HG02759 (cell line): ENCODE results near the gene GCLC.
A peak's percentile ranks its signal among the peaks of the same experiment; 100 is the strongest.
"Not testable (repeated sequence)": the region's sequence is repeated elsewhere in the genome, so short reads cannot be mapped to it uniquely, and the experiment has no call there.

Source experiments
- ATAC-seq: cut with Tn5 transposase; IDR thresholded peaks from one replicate; pipeline ENCODE4 v1.9.1; 2021; ENCODE audit warnings: mild to moderate bottlenecking, moderate library complexity; ENCODE audit not compliant: unreplicated experiment

The GCLC gene

DNA sequence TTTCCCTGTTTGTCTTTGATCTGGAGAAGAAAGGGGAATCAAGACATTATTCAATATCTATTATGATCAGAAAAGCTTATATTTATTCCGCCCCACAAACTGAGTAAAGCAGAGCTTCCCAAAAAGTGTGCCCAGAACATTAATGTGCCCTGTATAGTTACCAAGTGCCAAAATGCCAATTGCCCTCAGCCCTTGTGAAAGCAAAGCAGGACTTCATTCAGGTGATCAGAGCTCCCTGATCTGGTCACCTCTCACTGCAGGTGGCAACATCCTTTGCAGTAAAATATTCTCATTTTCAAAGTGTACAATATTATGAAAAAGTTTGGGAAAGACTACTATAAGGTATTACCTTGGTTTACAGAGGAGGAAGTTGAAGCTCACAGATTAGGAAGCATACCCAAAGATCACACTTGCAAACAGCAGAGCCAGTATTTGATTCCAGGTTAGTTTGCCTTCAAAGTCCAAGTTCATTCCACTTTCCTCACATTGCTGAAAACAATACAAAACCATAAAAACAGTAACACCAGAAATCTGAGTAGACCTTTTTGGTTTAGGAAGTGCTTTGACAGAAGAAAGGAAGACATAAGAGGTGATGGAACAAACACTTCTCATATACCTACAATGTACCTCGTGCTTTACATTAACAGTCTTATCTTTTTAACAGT, 19.6 kb upstream of the GCLC start:
- ATAC-seq: no peak

DNA sequence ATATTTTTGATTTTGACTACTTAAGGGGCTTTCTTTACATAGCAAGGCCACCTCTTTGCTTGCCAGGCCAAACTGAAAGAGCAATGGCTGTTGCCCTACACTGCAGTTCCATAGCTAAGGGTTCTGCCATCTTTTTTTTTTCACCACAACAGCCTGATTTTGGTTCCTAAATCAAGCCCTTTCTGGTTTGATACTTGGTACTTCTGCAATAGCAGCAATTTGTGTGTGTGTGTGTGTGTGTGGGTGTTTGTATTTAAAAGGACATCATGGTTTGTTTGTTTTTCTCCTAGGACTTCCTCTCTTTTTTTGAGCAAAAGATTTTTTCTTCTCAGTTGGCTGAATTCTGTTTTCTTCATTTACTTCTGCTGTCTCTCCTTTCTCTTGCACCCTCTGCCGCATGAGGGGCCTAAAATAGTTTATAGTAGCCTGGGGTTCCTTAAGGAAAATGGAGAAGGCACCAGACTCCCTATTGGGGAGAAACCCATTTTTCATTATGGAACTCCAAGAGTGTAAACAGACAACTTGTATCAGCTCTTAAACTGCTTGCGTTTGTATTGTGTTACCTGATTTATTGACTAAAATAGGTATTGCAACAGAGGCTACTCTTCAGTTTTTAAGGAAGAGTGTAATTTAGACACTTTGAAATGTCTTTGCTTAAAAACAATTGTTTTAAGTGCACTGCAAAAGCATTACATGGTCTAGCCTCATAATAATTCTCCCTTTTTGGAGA, 12.2 kb upstream of the GCLC start:
- ATAC-seq: no peak

DNA sequence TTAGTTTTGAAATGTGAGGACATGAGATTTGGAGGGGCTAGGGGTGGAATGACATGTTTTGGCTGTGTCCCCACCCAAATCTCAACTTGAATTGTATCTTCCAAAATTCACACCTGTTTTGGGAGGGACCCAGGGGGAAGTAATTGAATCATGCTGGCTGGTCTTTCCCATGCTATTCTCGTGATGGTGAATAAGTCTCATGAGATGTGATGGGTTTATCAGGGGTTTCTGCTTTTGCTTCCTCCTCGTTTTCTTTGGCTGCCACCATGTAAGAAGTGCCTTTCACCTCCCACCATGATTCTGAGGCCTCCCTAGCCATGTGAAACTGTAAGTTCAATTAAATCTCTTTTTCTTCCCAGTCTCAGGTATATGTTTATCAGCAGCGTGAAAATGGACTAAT, 8.7 kb upstream of the GCLC start:
- not testable (repeated sequence) for ATAC-seq

DNA sequence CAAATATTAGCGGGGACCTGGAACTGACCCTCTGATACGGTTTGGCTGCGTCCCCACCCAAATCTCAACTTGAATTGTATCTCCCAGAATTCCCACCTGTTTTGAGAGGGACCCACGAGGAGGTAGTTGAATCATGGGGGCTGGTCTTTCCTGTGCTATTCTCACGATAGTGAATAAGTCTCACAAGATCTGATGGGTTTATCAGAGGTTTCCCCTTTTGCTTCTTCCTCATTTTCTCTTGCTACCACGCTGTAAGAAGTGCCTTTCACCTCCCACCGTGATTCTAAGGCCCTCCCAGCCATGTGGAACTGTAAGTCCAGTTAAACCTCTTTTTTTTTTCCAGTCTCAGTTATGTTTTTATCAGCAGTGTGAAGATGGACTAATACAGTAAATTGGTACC, 6.8 kb upstream of the GCLC start:
- not testable (repeated sequence) for ATAC-seq

DNA sequence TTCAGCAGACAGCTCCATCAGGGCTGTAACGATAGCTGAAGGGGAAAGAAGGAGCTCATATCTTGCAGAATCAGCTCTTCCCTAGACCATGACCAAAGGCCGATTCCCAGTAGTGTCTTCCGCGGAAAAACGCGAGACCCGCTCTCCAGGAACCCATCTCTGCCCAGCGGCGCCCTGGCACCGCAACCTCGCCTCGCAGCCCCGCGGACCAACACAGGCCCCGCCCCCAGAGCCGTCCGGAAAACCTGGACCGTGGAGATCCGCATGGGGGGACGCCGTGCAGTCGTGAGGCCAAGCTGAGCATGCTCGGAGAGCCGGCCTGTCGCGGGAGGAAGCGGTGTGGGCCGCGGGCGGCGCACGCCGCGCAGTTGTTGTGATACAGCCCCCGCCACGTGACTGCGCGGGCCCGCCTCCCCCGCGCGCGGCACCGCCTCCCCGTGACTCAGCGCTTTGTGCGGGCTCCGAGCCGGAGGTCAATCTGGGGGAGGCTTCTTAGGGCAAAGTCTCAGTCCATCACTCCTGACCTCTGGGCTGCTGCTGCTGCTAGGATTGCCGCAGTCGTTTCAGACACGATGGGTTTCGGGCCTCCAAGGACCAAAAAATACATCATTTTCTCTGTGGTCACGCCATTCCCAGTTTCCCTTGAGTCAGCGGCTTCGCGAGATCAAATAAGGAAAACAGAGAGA, 3.1 kb upstream of the GCLC start:
- ATAC-seq: peak; percentile 72

DNA sequence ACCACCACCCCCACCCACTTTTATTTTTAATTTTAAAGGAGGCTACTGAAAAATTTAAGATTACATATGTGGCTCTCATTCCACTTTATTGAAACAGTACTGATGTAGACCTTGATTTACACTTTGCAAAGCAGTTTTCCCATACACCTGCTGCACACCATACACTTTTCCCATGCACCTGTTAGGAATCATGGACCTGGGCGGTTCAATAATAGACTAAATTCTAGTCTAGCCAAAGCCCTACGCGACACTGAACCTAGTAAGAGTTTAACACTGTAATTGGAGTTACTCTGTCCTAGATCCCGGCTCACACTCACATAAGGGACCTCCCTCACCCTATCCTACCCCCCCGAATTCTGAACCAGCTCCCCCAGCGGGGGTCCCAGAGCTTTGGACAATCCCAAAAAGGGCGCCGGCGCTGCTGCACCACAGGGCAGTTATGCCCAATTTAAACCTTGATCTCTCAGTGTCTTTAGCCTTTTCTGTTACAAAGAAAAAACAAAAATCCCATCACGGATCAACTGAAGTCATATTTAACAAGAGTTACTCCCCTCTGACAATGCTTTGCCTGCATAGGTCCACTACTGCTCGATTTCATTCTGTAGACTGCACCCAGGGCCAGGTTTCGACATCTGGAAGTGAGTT, 2.4 kb upstream of the GCLC start:
- ATAC-seq: peak; percentile 7

DNA sequence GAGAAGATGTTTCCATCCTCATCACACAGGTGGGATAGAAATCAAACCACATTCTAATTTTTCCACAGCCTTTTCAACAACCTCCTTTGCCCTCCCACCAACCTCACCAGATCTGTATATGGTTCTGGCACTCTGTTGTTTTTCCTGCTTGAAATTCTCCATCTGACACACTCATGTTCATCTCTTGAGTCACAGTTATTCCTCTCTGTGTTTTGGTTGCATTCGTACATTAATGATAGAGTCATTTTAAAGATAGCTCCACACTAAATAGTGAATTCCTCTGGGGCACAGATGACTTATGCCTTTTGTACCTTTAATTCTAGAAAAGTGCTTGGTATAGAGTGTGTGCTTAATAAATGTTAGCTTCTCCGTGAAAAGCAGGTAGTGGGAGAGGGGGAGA, 1.4 kb upstream of the GCLC start:
- no peak for ATAC-seq

DNA sequence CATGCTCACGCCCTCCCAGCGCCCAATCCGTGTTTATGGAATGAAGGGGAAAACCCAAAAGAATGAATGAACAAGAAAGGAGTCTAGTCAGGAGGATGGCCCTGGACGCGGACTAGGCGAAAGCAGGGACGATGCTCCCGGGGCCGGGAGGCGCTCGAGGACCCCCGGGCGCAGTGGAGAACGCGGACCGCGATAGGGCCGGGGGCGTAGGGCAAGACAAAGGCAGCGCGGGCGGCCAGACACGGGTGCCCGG, 758 bp downstream of the GCLC start:
- no peak for ATAC-seq

DNA sequence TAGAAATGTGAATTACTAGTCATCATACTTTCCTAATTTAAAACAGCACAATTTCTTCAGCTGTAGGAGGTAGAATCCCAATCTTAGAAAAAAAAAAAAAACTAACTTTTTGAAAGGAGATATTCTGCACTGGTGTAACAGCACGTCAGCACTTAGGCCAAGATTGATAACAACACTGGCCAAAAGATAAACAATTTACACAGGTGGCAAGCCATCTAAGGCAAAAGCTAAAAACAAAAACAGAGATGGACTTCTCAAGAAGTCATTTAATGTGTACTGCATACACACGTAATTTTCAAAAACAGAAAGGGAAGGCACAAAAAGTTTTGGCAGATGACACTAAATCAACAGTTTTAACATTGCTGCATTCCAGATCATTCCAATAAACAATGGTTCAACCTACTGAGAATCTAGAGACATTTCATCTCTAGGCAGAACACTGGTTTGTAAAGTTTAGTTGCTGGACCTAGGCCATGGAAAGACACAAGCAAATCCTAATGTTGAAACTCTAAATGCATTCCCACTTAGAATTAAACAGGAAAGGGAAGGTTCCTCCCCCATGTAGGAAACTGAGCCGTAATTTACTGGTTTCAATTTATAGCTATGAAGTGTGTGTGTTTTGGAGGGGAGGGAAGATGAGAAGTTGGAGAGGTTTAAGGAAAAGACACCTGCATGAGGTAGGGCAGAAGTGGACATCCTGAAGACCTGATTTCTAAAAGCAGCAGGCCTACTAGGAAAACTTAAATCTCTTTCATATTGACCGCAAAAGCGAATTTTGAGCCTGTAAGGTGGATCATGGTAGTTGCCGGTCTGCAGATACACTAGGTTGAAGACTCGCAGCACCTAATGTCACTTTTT, 1.3 kb downstream of the GCLC start:
- ATAC-seq: no peak

DNA sequence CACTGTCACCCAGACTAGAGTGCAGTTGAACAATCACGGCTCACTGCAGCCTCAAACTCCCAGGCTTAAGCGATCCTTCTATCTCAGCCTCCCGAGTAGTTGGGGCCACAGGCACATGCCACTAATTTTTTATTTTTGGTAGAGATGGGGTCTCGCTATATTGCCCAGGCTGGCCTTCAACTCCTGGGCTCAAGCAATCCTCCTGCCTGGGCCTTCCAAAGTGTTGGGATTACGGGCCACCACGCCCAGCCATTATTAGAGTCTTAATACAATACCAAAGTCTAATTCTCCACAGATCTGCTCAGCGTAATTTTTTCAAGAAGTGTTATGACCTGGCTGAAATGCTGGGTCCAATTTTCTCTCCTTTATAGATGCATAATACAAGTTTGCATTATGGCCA, 3.0 kb downstream of the GCLC start:
- no peak for ATAC-seq

DNA sequence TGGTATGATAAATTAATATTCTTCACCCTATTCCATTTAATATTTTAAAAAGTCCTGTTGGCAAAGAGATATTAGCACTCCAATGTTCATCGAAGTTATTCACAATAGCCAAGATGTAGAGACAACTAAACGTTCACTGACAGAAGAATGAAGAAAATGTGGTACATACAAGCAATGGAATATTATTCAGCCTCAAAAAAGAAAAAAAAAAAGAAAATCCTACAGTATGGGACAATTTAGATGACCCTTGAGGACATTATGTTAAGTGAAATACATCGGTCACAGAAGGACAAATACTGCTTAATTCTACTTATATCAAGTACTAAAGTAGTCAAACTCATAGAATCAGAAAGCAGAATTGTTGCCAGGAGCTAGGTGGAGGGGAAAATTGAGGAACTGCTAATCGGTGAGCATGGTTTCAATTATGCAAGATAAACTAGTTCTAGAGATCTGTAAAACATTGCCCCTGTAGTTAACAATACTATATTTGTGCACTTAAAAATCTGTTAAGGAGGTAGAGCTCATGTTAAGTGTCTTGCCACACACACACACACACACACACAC, 4.7 kb downstream of the GCLC start:
- ATAC-seq: no peak

DNA sequence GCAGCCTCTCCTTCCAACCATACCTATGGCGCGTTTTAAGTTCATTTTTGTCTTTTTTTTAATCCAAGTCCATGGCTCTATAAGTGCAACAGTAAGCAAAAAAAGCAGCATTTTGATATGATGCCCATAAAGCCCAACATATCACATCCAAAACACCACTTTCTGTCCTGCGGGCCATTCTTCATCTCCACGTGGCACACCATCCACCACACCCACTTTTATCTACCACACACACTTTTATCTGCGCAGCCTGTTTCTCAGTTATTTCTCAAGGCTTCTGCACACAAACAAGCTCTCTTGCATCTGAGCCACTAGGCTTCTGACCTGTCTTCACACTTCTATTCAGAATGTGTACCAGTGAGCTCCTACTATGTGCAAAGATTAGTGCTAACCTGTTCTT, 5.3 kb downstream of the GCLC start:
- no peak for ATAC-seq

DNA sequence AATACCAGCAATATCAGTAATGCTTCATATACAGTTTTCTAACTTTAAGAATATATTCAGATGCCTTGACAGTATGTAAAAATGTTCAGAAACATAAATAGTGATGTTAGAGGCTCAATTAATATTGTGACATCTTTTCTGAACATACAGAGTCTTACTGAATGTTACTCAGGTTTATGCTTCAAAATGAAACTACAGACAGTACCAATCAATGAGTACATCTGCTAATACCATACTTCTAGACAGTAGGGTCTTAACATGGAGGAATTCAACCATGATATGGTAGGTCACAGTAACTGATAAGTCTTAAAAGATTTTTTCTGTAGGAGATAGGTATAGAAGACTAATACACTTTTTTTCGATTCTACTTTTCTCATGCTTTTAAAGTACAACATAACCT, 8.3 kb downstream of the GCLC start:
- no peak for ATAC-seq

DNA sequence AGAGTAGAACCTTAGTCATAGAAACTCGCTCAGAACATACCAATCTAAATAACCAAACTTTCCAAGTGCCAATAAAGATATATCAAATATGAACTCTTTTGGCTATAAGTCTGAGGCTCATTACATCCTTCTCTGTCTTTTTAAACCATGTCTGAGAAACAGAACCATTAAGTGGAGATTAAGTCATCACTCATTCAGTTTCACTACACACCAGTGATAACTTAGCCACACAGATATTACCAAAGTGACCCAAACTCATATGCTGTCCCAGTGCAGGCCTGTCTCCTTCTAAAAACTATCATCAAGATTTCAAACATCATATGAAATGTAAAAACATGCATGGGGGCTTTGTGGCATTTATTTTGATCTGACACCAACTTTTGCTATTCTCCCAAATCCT, 12.0 kb downstream of the GCLC start:
- ATAC-seq: peak; percentile 55

DNA sequence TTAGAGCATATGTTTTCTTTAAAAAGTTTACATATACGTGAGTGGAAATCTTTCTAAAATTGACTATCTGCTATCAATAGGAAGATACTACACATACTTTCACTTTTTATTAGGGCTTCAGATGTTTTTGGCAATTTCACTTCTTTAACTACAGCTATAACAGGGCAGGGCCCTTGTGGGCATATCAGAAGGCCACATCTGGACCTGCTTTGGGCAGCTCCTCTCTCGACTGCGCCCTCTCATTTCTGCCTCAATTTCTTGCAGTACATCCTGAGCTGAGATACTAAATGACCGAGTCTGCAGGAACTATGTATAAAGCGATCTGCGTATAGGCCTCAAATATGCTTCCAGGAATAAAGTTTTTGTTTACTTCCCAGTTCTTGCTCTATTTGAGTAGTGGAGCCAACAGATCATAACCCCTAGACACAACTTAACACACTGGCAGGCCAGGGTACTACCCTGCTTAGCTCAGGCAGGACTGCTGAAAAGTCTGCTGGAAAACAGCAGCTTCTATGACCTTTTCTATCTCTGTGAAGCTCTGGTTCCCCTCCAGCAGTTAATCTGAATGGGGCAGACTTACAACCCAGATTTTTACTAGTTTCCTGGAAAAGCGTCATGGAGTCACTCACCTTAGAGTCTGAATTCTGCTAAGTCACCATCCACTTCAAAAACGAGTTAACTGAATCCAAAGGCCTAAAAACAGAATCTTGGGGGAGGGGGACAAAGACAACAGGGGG, 12.7 kb downstream of the GCLC start:
- no peak for ATAC-seq

DNA sequence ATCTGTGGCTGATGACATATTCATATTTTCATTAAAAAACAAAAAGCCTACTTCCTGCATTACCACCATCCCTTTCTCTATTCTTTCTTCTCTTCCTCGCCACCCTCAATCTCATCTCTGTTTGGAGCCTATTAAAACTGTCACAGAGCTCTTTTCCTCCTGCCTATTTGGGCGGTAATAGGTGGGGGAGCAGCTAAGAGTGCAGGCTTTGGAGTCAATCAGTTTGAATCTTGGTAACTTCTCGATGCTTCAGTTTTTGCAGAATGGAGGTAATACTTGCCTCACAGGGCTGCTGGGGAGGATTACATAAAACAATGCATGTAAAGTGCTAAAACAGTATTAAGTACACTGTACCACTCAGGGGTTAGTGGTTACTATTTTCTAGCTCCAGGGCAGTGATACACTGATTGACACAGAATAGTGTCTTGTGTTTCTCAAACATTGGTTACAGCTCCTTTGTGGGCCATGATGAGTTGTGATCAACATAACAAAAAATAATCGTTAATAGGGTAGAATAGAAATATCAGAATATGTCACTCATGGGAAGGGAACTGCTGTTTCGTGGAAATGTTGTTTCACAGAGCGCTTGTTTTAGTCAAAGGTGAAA, 14.0 kb downstream of the GCLC start:
- ATAC-seq: no peak

DNA sequence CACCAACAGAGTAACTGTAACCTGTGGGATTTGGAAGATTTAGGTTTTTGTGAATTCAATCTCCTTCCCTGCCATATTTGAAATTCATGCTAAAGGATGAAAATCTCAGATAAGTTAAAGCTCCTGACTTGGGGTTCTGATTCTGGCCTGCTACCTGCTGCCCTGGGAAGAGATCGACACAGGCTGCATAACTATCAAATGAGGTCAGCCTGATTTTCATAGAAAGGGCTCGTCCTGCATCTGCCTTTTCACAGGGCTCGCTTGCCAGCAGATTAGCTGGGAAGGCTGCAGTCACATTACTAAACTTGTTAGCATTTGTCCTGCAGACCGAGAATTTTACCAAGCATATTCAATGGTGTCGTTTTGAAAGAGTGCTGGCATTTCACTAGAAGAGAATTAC, 14.6 kb downstream of the GCLC start:
- ATAC-seq: no peak

DNA sequence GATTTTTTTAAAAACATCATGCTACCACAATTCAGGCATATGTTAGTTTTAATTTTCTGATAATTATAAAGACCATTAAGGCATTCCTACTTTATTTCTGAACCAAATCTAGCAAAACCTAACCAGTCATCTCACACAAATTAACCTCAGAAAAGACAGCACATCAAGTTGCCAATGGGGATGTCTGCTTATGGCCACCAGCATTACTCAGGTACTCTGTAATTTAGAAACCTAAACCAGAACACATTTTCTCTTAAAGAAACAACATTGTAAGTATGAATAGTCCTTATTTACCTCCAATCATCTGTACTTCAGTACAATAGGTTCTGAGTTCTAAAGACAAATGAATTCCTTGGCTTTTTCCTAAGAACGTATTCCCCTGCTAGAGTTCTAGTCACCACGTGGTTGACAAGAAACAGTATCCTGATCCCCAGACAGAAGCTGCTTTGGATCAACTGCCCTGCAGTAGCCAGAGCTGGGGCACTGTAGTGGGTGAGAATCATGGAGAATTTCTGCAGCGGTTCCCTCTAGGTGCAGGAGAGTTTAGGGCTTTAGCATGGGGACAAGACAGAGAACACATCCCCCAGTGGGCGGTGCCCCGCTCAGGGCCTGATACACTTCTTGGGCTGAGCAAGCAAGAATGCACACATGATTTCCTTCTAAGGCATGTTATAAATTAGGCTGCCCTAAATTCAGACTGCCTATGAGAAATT, 15.4 kb downstream of the GCLC start:
- ATAC-seq: no peak

DNA sequence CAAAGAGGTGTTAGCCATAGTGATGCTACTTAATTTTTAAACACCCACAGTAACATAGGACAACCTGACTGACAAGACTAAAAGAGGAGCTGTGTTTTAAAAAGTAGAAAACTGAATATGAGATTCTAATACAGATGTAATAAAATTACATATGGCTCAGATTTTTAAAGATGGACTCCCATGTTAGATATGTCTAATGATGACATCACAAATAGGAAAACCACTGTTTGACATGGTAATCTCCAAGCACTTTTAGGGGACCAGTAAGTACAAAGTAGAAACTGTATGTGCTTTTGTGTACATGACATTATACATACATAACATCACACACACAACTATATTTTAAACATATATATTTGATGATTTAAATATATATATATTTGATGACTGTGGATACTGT, 16.8 kb downstream of the GCLC start:
- no peak for ATAC-seq
